ENCODE results near the gene PTPRM.

- no peak for TF ChIP-seq EZH2 (IDR thresholded peaks at IDR 0.05; ENCODE audit: low read depth, unreplicated experiment)
- no peak for TF ChIP-seq POLR2AphosphoS5 (IDR thresholded peaks at IDR 0.05; ENCODE audit: low read depth)
Observed at GRCh38 chr18:7727361-7728076, 160.4 kb downstream of the PTPRM start.
